Right atrium auricular region (tissue), 2 donors: ENCODE results near the gene NSRP1. TPM values are rescaled to one million over a fixed set of nuclear protein-coding genes. Genes with fewer than 3 reads are reported as not detected.
"Not testable (repeated sequence)": the region's sequence is repeated elsewhere in the genome, so short reads cannot be mapped to it uniquely, and the experiment has no call there.

Source experiments
- DNase-seq: peaks from one replicate; pipeline ENCODE4 v3.0.0-alpha.2; 2019; ENCODE audit warnings: low spot score
- H3K27ac ChIP-seq, 2 donors: fragments of 200-600 bp; sonication (generic); 1 replicate in 1 of 2; 2 replicates in 1 of 2; pipeline ENCODE4 v1.5.1; 2016 to 2019
- H3K27me3 ChIP-seq, 2 donors: fragments of 200-600 bp; sonication (generic); one replicate each; pipeline versions ENCODE4 v1.5.1 to v1.6.0; 2017 to 2019
- H3K36me3 ChIP-seq: fragments of 200-600 bp; sonication (generic); one replicate; pipeline ENCODE4 v1.5.1; 2016
- H3K4me1 ChIP-seq, 2 donors: fragments of 200-600 bp; sonication (generic); one replicate each; pipeline versions ENCODE4 v1.5.1 to v1.6.0; 2017 to 2019
- H3K4me3 ChIP-seq, 2 donors: fragments of 200-600 bp; sonication (generic); 1 replicate in 1 of 2; 2 replicates in 1 of 2; pipeline ENCODE4 v1.5.1; 2017 to 2019; ENCODE audit warnings: mild to moderate bottlenecking in 1 of 2, moderate library complexity in 1 of 2
- H3K9me3 ChIP-seq, 2 donors: fragments of 200-600 bp; sonication (generic); one replicate each; pipeline ENCODE4 v1.5.1; 2019
- total RNA-seq, 2 donors: library from RNA; depleted of rRNA; stranded (reverse); fragments of >200 nt; gene quantifications; one replicate each; pipeline ENCODE4 v1.1.0, GENCODE V29; 2016
- TF ChIP-seq, protein P1 (sequence below), 2 donors: fragments of 200-600 bp; sonication (generic); IDR thresholded peaks; one replicate each; pipeline ENCODE4 v1.5.1; 2019; ENCODE audit warnings: antibody characterized with exemption in 2 of 2

Gene NSRP1
- total RNA-seq, 2 donors from 2014 or later, result 14.7 to 16.6 TPM

DNA sequence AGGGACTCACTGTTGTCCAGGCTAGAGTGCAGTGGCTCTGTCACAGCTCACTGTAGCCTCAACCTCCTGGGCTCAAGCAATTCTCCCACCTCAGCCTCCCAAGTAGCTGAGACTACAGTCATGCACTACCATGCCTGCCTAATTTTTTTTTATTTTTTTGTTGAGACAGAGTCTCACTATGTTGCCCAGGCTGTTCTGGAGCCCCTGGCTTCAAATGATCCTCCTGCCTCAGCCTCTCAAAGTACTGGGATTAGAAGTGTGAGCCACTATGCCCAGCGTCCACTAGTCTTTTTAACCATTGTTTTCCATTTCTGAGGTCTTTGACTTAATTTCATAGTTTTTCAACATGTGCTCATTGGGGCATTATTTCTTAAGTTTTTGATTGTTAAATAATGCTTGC, 13.5 kb downstream of the NSRP1 start:
- TF ChIP-seq, protein P1, sequence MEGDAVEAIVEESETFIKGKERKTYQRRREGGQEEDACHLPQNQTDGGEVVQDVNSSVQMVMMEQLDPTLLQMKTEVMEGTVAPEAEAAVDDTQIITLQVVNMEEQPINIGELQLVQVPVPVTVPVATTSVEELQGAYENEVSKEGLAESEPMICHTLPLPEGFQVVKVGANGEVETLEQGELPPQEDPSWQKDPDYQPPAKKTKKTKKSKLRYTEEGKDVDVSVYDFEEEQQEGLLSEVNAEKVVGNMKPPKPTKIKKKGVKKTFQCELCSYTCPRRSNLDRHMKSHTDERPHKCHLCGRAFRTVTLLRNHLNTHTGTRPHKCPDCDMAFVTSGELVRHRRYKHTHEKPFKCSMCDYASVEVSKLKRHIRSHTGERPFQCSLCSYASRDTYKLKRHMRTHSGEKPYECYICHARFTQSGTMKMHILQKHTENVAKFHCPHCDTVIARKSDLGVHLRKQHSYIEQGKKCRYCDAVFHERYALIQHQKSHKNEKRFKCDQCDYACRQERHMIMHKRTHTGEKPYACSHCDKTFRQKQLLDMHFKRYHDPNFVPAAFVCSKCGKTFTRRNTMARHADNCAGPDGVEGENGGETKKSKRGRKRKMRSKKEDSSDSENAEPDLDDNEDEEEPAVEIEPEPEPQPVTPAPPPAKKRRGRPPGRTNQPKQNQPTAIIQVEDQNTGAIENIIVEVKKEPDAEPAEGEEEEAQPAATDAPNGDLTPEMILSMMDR (IDR thresholded peaks at IDR 0.05), result no peak
- Histone ChIP-seq H3K4me1 (no peaks in the 10 kb centered on the region), H3K36me3 (peaks cover 14% of the 10 kb centered on the region), H3K4me3 (no peak overlapping the region), H3K27me3 (no peaks in the 10 kb centered on the region), H3K27ac (no peak overlapping the region), H3K9me3 (no peaks in the 10 kb centered on the region)
- DNase-seq, result no peak

GRCh38 chr17:30132615-30133014, 16.0 kb downstream of the NSRP1 start:
- H3K36me3 ChIP-seq, result peaks cover 11% of the 10 kb centered on the region

DNA sequence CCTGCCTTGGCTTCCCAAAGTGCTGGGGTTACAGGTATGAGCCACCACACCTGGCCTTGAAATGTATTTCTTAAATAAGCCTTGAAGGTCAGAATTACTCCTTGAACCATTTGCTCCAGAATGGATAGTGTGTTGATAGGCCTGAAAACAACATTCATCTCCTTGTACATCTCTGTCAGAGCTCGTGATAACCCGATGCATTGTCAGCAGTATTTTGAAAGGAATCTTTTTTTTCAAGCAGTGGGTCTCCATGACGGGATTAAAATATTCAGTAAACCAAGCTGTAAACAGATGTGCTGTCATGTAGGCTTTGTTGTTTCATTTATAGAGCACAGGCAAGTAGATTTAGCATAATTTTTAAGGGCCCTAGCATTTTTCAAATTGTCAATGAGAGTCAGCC, 16.6 kb downstream of the NSRP1 start:
- H3K9me3 ChIP-seq, result no peaks in the 10 kb centered on the region
- H3K4me1 ChIP-seq, result peaks cover 0 to 3% of the 10 kb centered on the region in 2 donors
- no peak overlapping the region for H3K4me3 ChIP-seq
- H3K36me3 ChIP-seq, result peaks cover 7% of the 10 kb centered on the region
- no peaks in the 10 kb centered on the region for H3K27me3 ChIP-seq
- H3K27ac ChIP-seq, result no peak overlapping the region
- TF ChIP-seq, protein P1 (IDR thresholded peaks at IDR 0.05), result no peak
- no peak for DNase-seq

More at GRCh38 chr17:30132615-30133014, 16.0 kb downstream of the NSRP1 start:
- Histone ChIP-seq H3K4me1 (no peaks in the 10 kb centered on the region), H3K9me3 (no peaks in the 10 kb centered on the region), H3K27ac (no peak overlapping the region), H3K4me3 (no peak overlapping the region), H3K27me3 (no peaks in the 10 kb centered on the region)
- TF ChIP-seq, protein P1 (IDR thresholded peaks at IDR 0.05), result no peak
- no peak for DNase-seq

GRCh38 chr17:30134551-30134950, 17.9 kb downstream of the NSRP1 start:
- H3K4me1 ChIP-seq, result peaks cover 0 to 6% of the 10 kb centered on the region in 2 donors
- no peak overlapping the region for H3K4me3 ChIP-seq
- TF ChIP-seq, protein P1 (IDR thresholded peaks at IDR 0.05), result no peak
- H3K27me3 ChIP-seq, result no peaks in the 10 kb centered on the region
- DNase-seq, result no peak
- H3K36me3 ChIP-seq, result peaks cover 7% of the 10 kb centered on the region
- H3K27ac ChIP-seq, result no peak overlapping the region
- no peaks in the 10 kb centered on the region for H3K9me3 ChIP-seq

- Histone ChIP-seq H3K4me3 (no peak overlapping the region), H3K36me3 (peaks cover 7% of the 10 kb centered on the region), H3K4me1 (peaks cover 0 to 6% of the 10 kb centered on the region in 2 donors), H3K27ac (no peak overlapping the region), H3K9me3 (no peaks in the 10 kb centered on the region), H3K27me3 (no peaks in the 10 kb centered on the region)
- no peak for DNase-seq
- TF ChIP-seq, protein P1 (IDR thresholded peaks at IDR 0.05), result no peak
These were observed 20.5 kb downstream of the NSRP1 start for GRCh38 chr17:30137158-30137557.

DNA sequence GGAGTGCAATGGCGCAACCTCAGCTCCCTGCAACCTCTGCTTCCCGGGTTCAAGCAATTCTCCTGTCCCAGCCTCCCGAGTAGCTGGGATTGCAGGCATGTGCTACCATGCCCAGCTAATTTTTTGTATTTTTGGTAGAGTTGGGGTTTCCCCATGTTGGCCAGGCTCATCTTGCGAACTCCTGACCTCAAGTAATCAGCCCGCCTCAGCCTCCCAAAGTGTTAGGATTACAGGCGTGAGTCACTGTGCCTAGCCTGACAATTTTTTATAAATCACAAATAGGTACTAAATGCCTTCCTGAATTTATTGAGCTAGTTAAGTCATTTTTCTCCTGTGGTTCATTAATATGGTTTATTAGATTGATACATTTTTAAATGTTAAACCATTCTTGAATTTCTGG, 31.2 kb downstream of the NSRP1 start:
- not testable (repeated sequence) for H3K27me3 ChIP-seq, DNase-seq, H3K4me3 ChIP-seq, H3K9me3 ChIP-seq, H3K27ac ChIP-seq, H3K36me3 ChIP-seq, H3K4me1 ChIP-seq
